BLaER1 treated with 17β-estradiol and CSF1 and Interleukin-3, amounts not matched to agents 10 nM and 100 nM (cell line): ENCODE data around the gene LSM12.
A peak's percentile ranks its signal among the peaks of the same experiment; 100 is the strongest.
"Not testable (repeated sequence)": the region's sequence is repeated elsewhere in the genome, so short reads cannot be mapped to it uniquely, and the experiment has no call there.

ENCODE experiments used
- H3K27ac ChIP-seq, 11 experiments: shearing (Covaris generic); formaldehyde crosslinking; 2 replicates each; pipeline ENCODE4 v1.8.1; 2022
- H3K27me3 ChIP-seq, 11 experiments: shearing (Covaris generic); formaldehyde crosslinking; 2 replicates each; pipeline ENCODE4 v1.8.1; 2022
- H3K36me3 ChIP-seq, 11 experiments: shearing (Covaris generic); formaldehyde crosslinking; 2 replicates each; pipeline ENCODE4 v1.8.1; 2022
- H3K4me1 ChIP-seq, 10 experiments: shearing (Covaris generic); formaldehyde crosslinking; 2 replicates each; pipeline ENCODE4 v1.8.1; 2022
- H3K4me2 ChIP-seq, 11 experiments: shearing (Covaris generic); formaldehyde crosslinking; 2 replicates each; pipeline ENCODE4 v1.8.1; 2022
- H3K4me3 ChIP-seq, 10 experiments: shearing (Covaris generic); formaldehyde crosslinking; 2 replicates each; pipeline ENCODE4 v1.8.1; 2022
- H3K9ac ChIP-seq, 11 experiments: shearing (Covaris generic); formaldehyde crosslinking; 2 replicates each; pipeline ENCODE4 v1.8.1; 2022
- H3K9me3 ChIP-seq, 11 experiments: shearing (Covaris generic); formaldehyde crosslinking; replicated peaks in 1 of 11; 2 replicates each; pipeline ENCODE4 v1.8.1; 2022
- H4K20me1 ChIP-seq, 11 experiments: shearing (Covaris generic); formaldehyde crosslinking; 2 replicates each; pipeline ENCODE4 v1.8.1; 2022
- Cebpa-rat ChIP-seq, 11 experiments: shearing (Covaris generic); IDR thresholded peaks; 2 replicates each; pipeline ENCODE4 v1.8.1; 2022

Gene LSM12

GRCh38 chr17:44000871-44001460, 65.5 kb downstream of the LSM12 start:
- H4K20me1 ChIP-seq = peaks cover 0 to 17% (median 11%) of the 10 kb centered on the region in 11 experiments; a peak in 15 of 22 replicates
- H3K27me3 ChIP-seq = peaks cover 39 to 55% (median 48%) of the 10 kb centered on the region in 11 experiments
- no peak overlapping the region for H3K9ac ChIP-seq
- no peaks in the 10 kb centered on the region for H3K9me3 ChIP-seq
- no peak overlapping the region for H3K4me3 ChIP-seq
- no peak for TF ChIP-seq Cebpa-rat (IDR thresholded peaks at IDR 0.05)
- H3K4me2 ChIP-seq = no peak overlapping the region
- H3K27ac ChIP-seq = no peak overlapping the region
- no peaks in the 10 kb centered on the region for H3K36me3 ChIP-seq
- peaks cover under 1 to 46% (median 18%) of the 10 kb centered on the region in 10 experiments; a peak in 17 of 20 replicates for H3K4me1 ChIP-seq

GRCh38 chr17:44000141-44000860, 66.2 kb downstream of the LSM12 start:
- Histone ChIP-seq H3K4me3 (no peak overlapping the region), H3K27me3 (peaks cover 35 to 54% (median 43%) of the 10 kb centered on the region in 11 experiments), H3K9ac (no peak overlapping the region), H3K4me1 (peaks cover 0 to 41% (median 14%) of the 10 kb centered on the region in 10 experiments; a peak in 10 of 20 replicates), H3K4me2 (no peak overlapping the region), H3K9me3 (no peaks in the 10 kb centered on the region), H4K20me1 (peaks cover 0 to 11% (median 7%) of the 10 kb centered on the region in 11 experiments; a peak in 12 of 22 replicates), H3K36me3 (no peaks in the 10 kb centered on the region), H3K27ac (no peak overlapping the region)
- no peak for TF ChIP-seq Cebpa-rat (IDR thresholded peaks at IDR 0.05)

GRCh38 chr17:43999024-43999423, 67.4 kb downstream of the LSM12 start:
- Histone ChIP-seq H3K4me2 (peak overlapping the region in 4 of 11 experiments; percentile 6 to 44 (median 35); a peak in 5 of 22 replicates), H3K4me3 (no peak overlapping the region), H3K27me3 (peaks cover 33 to 54% (median 43%) of the 10 kb centered on the region in 11 experiments), H3K9ac (no peak overlapping the region), H3K4me1 (peaks cover 0 to 30% (median 8%) of the 10 kb centered on the region in 10 experiments; a peak in 10 of 20 replicates), H4K20me1 (no peaks in the 10 kb centered on the region; a peak in 1 of 22 replicates), H3K27ac (no peak overlapping the region), H3K9me3 (no peaks in the 10 kb centered on the region), H3K36me3 (no peaks in the 10 kb centered on the region)
- no peak for TF ChIP-seq Cebpa-rat (IDR thresholded peaks at IDR 0.05)

GRCh38 chr17:43998552-43998951, 67.9 kb downstream of the LSM12 start:
- H3K36me3 ChIP-seq = no peaks in the 10 kb centered on the region
- TF ChIP-seq Cebpa-rat (IDR thresholded peaks at IDR 0.05) = no peak
- H3K9me3 ChIP-seq = no peaks in the 10 kb centered on the region
- no peak overlapping the region for H3K4me3 ChIP-seq
- no peak overlapping the region for H3K9ac ChIP-seq
- no peak overlapping the region for H3K27ac ChIP-seq
- H3K27me3 ChIP-seq = peaks cover 31 to 54% (median 41%) of the 10 kb centered on the region in 11 experiments
- H4K20me1 ChIP-seq = no peaks in the 10 kb centered on the region; a peak in 1 of 22 replicates
- H3K4me2 ChIP-seq = peak overlapping the region in 4 of 11 experiments; percentile 6 to 44 (median 35); a peak in 5 of 22 replicates
- H3K4me1 ChIP-seq = peaks cover 0 to 30% (median 8%) of the 10 kb centered on the region in 10 experiments; a peak in 10 of 20 replicates

DNA sequence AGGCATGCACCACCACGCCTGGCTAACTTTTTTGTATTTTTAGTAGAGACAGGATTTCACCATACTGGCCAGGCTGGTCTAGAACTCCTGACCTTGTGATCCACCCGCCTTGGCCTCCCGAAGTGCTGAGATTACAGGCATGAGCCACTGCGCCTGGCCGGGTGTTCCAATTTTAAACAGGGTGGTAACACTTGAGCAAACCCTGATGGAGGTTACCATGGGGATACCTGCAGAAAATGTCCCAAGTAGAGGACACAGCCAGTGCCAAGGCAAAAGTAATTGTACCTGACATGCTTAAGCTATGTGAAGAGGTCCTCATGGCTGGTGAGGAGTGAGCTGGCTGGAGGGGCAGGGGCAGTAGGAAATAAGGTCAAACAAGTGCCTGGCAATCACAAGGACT, 69.3 kb downstream of the LSM12 start:
- not testable (repeated sequence) for H3K36me3 ChIP-seq, H3K9me3 ChIP-seq, H3K4me2 ChIP-seq, H3K9ac ChIP-seq, H3K27ac ChIP-seq, H4K20me1 ChIP-seq, H3K4me3 ChIP-seq
- Histone ChIP-seq H3K27me3 (peaks cover 20 to 41% (median 28%) of the 10 kb centered on the region in 11 experiments), H3K4me1 (peaks cover 0 to 18% (median 6%) of the 10 kb centered on the region in 10 experiments; a peak in 10 of 20 replicates)

DNA sequence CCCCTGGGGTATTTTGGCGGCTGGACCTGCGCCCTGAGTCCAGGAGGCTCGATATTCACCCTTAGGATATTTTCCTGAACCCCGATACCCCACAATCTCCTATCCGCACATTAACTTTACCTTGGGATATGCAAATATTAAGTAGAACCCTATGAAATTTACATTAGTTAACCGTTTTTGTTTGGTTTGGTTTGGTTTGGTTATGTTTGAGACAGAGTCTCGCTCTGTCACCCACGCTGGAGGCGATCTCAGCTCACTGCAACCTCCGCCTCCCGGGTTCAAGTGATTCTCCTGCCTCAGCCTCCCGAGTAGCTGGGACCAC, 71.4 kb downstream of the LSM12 start:
- Histone ChIP-seq H3K27ac (no peak overlapping the region), H3K27me3 (peaks cover 17 to 30% (median 23%) of the 10 kb centered on the region in 11 experiments), H4K20me1 (no peaks in the 10 kb centered on the region; a peak in 1 of 22 replicates), H3K4me2 (peak overlapping the region; percentile 64 to 81 (median 77); a peak in 19 of 22 replicates), H3K4me1 (peaks cover 0 to 13% (median 6%) of the 10 kb centered on the region in 10 experiments; a peak in 9 of 20 replicates), H3K9ac (peak overlapping the region in 5 of 11 experiments; percentile 51 to 64 (median 58); a peak in 8 of 22 replicates), H3K4me3 (peak overlapping the region in 4 of 10 experiments; percentile 29 to 56 (median 40); a peak in 3 of 20 replicates), H3K36me3 (no peaks in the 10 kb centered on the region), H3K9me3 (no peaks in the 10 kb centered on the region)
- no peak for TF ChIP-seq Cebpa-rat (IDR thresholded peaks at IDR 0.05)

DNA sequence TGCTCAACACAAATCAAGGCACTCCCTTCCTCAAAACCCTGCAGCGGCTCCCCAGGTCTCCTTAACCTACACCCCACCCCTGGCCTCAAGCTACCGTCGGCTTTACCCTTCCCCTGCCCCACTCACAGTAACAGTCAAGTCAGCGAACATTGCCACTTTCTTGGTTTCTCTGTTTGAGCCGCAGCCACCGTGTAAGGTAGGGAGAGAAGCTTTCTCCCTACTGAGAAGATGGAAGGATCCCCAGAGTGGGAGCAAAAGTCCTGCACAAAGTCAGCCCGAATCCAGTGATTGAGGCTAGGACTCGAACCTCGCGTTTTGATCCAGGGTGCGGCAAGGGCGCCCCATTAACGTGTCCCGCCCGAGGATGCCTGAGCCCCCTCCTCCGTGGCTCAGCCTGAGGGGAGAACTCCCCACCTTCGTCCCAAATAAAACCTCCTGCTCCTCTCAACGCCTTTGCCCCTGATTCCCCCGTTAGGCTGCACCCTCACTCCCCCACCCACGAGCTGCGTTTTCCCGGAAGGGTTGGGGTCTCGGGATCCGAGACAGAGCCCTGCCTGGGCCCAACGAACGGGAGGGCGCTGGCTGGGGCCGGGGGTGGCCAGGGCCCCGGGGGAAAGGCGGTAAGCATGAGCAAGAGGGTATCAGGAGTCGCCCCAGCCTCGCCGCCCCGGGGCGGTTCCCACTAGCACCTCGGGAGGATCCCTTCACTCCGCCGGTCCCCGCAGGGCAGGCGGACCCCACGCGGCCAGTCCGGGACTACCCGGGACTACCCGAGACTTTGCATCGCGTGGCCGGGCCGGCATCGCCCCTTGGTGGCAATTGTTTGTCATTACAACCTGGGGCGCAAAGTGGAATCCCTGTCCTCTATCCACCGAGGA, 72.0 kb downstream of the LSM12 start:
- Histone ChIP-seq H3K9me3 (no peaks in the 10 kb centered on the region), H3K4me2 (peak overlapping the region; percentile 64 to 81 (median 77)), H3K4me1 (peaks cover 0 to 13% (median 6%) of the 10 kb centered on the region in 10 experiments; a peak in 9 of 20 replicates), H3K36me3 (no peaks in the 10 kb centered on the region), H3K9ac (peak overlapping the region in 8 of 11 experiments; percentile 39 to 64 (median 58); a peak in 16 of 22 replicates), H3K27me3 (peaks cover 17 to 30% (median 23%) of the 10 kb centered on the region in 11 experiments), H3K27ac (0 out of 22 replicates have a peak overlapping the region, but pooled peaks of 1 of the 11 experiments have one; percentile 14), H3K4me3 (peak overlapping the region in 8 of 10 experiments; percentile 24 to 56 (median 37); a peak in 12 of 20 replicates), H4K20me1 (no peaks in the 10 kb centered on the region; a peak in 1 of 22 replicates)
- TF ChIP-seq Cebpa-rat (IDR thresholded peaks at IDR 0.05) = no peak

DNA sequence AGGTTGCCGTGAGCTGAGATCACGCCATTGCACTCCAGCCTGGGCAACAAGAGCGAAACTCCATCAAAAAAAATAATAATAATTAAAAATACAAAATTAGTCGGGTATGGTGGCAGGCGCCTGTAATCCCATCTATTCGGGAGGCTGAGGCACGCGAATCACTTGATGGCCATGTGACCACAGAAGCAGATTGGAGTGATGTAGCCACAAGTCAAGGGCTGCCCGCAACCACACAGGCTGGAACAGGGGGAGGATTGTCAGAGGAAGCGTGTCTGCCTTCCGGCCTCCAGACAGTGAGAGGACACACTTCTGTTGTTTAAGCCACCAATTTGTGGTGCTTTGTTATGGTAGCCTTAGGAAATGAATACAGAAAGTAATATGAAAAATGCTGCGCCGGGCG, 73.8 kb downstream of the LSM12 start:
- Histone ChIP-seq H3K4me3 (no peak overlapping the region), H3K4me2 (no peak overlapping the region), H3K27ac (no peak overlapping the region), H3K36me3 (no peaks in the 10 kb centered on the region), H3K4me1 (peaks cover 0 to 7% (median 0%) of the 10 kb centered on the region in 10 experiments; a peak in 3 of 20 replicates), H3K9ac (no peak overlapping the region), H4K20me1 (no peaks in the 10 kb centered on the region), H3K9me3 (no peaks in the 10 kb centered on the region), H3K27me3 (peaks cover 17 to 30% (median 23%) of the 10 kb centered on the region in 11 experiments)
- TF ChIP-seq Cebpa-rat (IDR thresholded peaks at IDR 0.05) = no peak
